ENCODE data around the gene ABI3BP.

The ABI3BP gene

GRCh38 chr3:100830931-100831330, 162.3 kb downstream of the ABI3BP start:
- DNase-seq, result no peak

GRCh38 chr3:100825574-100825973, 167.6 kb downstream of the ABI3BP start:
- DNase-seq, result no peak

- no peak for DNase-seq
Observed at GRCh38 chr3:100815583-100815982, 177.6 kb downstream of the ABI3BP start.

GRCh38 chr3:100813828-100814227, 179.4 kb downstream of the ABI3BP start:
- no peak for DNase-seq

- no peak for DNase-seq
Observed at GRCh38 chr3:100811779-100812507, 181.3 kb downstream of the ABI3BP start.

GRCh38 chr3:100810671-100811070, 182.6 kb downstream of the ABI3BP start:
- DNase-seq, result no peak

GRCh38 chr3:100804631-100805030, 188.6 kb downstream of the ABI3BP start:
- DNase-seq, result no peak

GRCh38 chr3:100803711-100804110, 189.5 kb downstream of the ABI3BP start:
- DNase-seq, result no peak

- DNase-seq, result no peak
Observed at GRCh38 chr3:100802126-100802525, 191.1 kb downstream of the ABI3BP start.

GRCh38 chr3:100798012-100798411, 195.2 kb downstream of the ABI3BP start:
- no peak for DNase-seq

GRCh38 chr3:100796556-100796955, 196.7 kb downstream of the ABI3BP start:
- no peak for DNase-seq

- peak; percentile 98 for DNase-seq
Observed at GRCh38 chr3:100789579-100789978, 203.6 kb downstream of the ABI3BP start.

GRCh38 chr3:100783619-100784018, 209.6 kb downstream of the ABI3BP start:
- DNase-seq, result no peak

GRCh38 chr3:100782906-100783305, 210.3 kb downstream of the ABI3BP start:
- peak; percentile 50 for DNase-seq

- DNase-seq, result no peak
Observed at GRCh38 chr3:100782348-100782747, 210.9 kb downstream of the ABI3BP start.

GRCh38 chr3:100781301-100781700, 211.9 kb downstream of the ABI3BP start:
- no peak for DNase-seq

- no peak for DNase-seq
Observed at GRCh38 chr3:100780071-100780622, 213.1 kb downstream of the ABI3BP start.

GRCh38 chr3:100779480-100779879, 213.7 kb downstream of the ABI3BP start:
- DNase-seq, result no peak

GRCh38 chr3:100777271-100777670, 215.9 kb downstream of the ABI3BP start:
- DNase-seq, result no peak

- DNase-seq, result no peak
Observed at GRCh38 chr3:100776746-100777145, 216.5 kb downstream of the ABI3BP start.

- DNase-seq, result no peak
Observed at GRCh38 chr3:100776097-100776729, 217.0 kb downstream of the ABI3BP start.

- no peak for DNase-seq
Observed at GRCh38 chr3:100775669-100776068, 217.6 kb downstream of the ABI3BP start.

GRCh38 chr3:100775226-100775625, 218.0 kb downstream of the ABI3BP start:
- no peak for DNase-seq

- no peak for DNase-seq
Observed at GRCh38 chr3:100769693-100770092, 223.5 kb downstream of the ABI3BP start.

Measured in NCI-H524 treated with DMSO at 0.1 percent for 48 hours (cell line).